AG04450 (cell line): Measurements from ENCODE around the gene HOXB7. TPM values are rescaled to one million over a fixed set of nuclear protein-coding genes. Genes with fewer than 3 reads are reported as not detected.

Source experiments
- CTCF ChIA-PET: fragments of 300-600, 350-600 bp; formaldehyde crosslinking; extraction: SDS; loops from one replicate; lab custom pipeline; 2022; ENCODE audit warnings: antibody characterized with exemption, inconsistent platforms; lab: Charles Lee
- POLR2A ChIA-PET: fragments of 350-600 bp; formaldehyde crosslinking; extraction: SDS; loops from one replicate; lab custom pipeline; 2021; ENCODE audit warnings: antibody characterized with exemption, inconsistent platforms; lab: Yijun Ruan, JAX
- DNase-seq: peaks from one replicate; pipeline ENCODE4 v3.0.0-alpha.2; 2011; ENCODE audit warnings: low read depth, low spot score
- H3K27ac ChIP-seq: one replicate; pipeline ENCODE4 v1.5.1; 2012; ENCODE audit warnings: low read depth, low read length, control low read depth
- H3K27me3 ChIP-seq: one replicate; pipeline ENCODE4 v1.6.0; 2012; ENCODE audit warnings: low read length; ENCODE audit not compliant: control insufficient read depth, insufficient read depth
- H3K4me3 ChIP-seq: 2 replicates; pipeline ENCODE4 v1.5.1; 2011; ENCODE audit warnings: mild to moderate bottlenecking, low read depth, low read length, control low read depth
- H3K9me3 ChIP-seq: 2 replicates; pipeline ENCODE4 v1.5.1; 2012; ENCODE audit warnings: low read length; ENCODE audit not compliant: control insufficient read depth, insufficient read depth
- polyA plus RNA-seq: library from polyadenylated mRNA; depleted of rRNA; stranded (reverse); fragments of >200 nt; gene quantifications from 2 replicates; pipeline ENCODE4 v1.2.3, GENCODE V29; 2011
- TF ChIP-seq, protein P1 (sequence below): IDR thresholded peaks from 2 replicates; pipeline ENCODE4 v1.5.1; 2011; ENCODE audit warnings: low read depth, low read length, control low read depth, inconsistent platforms

HOXB7 gene
- polyA plus RNA-seq, 1 experiment = 11.3 TPM

GRCh38 chr17:48632579-48633265, 21.9 kb upstream of the HOXB7 start:
- no peak overlapping the region for H3K27ac ChIP-seq
- peaks cover 13% of the 10 kb centered on the region; the same call in 1 of the 2 replicates for H3K9me3 ChIP-seq
- TF ChIP-seq, protein P1, sequence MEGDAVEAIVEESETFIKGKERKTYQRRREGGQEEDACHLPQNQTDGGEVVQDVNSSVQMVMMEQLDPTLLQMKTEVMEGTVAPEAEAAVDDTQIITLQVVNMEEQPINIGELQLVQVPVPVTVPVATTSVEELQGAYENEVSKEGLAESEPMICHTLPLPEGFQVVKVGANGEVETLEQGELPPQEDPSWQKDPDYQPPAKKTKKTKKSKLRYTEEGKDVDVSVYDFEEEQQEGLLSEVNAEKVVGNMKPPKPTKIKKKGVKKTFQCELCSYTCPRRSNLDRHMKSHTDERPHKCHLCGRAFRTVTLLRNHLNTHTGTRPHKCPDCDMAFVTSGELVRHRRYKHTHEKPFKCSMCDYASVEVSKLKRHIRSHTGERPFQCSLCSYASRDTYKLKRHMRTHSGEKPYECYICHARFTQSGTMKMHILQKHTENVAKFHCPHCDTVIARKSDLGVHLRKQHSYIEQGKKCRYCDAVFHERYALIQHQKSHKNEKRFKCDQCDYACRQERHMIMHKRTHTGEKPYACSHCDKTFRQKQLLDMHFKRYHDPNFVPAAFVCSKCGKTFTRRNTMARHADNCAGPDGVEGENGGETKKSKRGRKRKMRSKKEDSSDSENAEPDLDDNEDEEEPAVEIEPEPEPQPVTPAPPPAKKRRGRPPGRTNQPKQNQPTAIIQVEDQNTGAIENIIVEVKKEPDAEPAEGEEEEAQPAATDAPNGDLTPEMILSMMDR = no peak
- no peak overlapping the region for H3K4me3 ChIP-seq
- DNase-seq = no peak
- peaks cover 98% of the 10 kb centered on the region for H3K27me3 ChIP-seq
- ChIA-PET POLR2A (interaction anchor here (0.7 kb wide), 1 partner anchor 77 kb away, joined by 3 read pairs; no protein-coding TSS in a partner anchor), CTCF (interaction anchor here (0.6 to 1.6 kb wide), 3 partner anchors 111 to 324 kb away, joined by 3 to 4 read pairs (median 4); no protein-coding TSS in a partner anchor)

GRCh38 chr17:48631693-48632578, 21.1 kb upstream of the HOXB7 start:
- Histone ChIP-seq H3K27ac (no peak overlapping the region), H3K4me3 (no peak overlapping the region), H3K9me3 (peaks cover 13% of the 10 kb centered on the region; the same call in 1 of the 2 replicates), H3K27me3 (peaks cover 98% of the 10 kb centered on the region)
- ChIA-PET POLR2A (no interaction called here), CTCF (interaction anchor here (0.6 to 1.6 kb wide), 3 partner anchors 110 to 324 kb away, joined by 3 to 4 read pairs (median 4); no protein-coding TSS in a partner anchor)
- TF ChIP-seq, protein P1 = no peak
- no peak for DNase-seq

DNA sequence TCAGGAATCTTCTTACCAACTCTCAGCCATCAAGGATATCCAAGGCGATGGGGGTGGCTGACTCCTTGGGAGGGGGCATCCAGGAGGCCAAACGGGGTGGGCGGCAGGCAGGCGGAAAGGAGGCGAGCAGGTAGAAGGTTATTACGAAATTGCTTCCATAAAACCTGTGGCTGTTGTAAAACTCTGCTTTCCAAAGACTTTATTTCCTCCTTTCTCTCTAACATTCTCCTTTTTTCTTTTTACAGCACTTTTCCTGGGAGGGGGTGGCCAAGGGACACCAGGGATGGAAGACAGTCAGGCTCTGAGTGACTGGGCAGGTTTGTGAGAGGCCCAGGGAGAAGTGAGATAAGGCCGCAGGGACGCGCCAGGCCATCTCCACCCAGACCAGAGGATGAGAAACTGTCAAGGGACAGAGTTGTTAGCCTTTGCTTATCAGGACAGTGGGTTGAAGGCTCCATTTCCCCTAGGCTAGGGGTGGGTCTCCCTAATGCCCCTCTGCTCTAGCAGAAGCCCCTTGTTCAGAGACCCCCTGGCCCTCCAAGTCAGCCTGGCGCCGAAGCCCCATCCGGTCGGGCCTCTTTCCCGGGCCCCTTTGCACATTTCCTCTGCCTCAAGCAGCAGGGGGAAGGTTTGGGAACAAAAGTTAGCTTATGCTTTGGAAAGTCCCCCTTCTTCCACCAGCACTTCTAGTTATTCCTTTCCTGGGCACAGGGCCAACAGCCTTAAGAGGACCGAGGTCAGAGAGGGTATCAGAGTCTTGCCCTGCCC, 20.3 kb upstream of the HOXB7 start:
- TF ChIP-seq, protein P1 = no peak
- H3K4me3 ChIP-seq = no peak overlapping the region
- H3K9me3 ChIP-seq = peaks cover 13% of the 10 kb centered on the region; the same call in 1 of the 2 replicates
- peaks cover 98% of the 10 kb centered on the region for H3K27me3 ChIP-seq
- ChIA-PET POLR2A (no interaction called here), CTCF (no interaction called here)
- no peak overlapping the region for H3K27ac ChIP-seq
- no peak for DNase-seq

DNA sequence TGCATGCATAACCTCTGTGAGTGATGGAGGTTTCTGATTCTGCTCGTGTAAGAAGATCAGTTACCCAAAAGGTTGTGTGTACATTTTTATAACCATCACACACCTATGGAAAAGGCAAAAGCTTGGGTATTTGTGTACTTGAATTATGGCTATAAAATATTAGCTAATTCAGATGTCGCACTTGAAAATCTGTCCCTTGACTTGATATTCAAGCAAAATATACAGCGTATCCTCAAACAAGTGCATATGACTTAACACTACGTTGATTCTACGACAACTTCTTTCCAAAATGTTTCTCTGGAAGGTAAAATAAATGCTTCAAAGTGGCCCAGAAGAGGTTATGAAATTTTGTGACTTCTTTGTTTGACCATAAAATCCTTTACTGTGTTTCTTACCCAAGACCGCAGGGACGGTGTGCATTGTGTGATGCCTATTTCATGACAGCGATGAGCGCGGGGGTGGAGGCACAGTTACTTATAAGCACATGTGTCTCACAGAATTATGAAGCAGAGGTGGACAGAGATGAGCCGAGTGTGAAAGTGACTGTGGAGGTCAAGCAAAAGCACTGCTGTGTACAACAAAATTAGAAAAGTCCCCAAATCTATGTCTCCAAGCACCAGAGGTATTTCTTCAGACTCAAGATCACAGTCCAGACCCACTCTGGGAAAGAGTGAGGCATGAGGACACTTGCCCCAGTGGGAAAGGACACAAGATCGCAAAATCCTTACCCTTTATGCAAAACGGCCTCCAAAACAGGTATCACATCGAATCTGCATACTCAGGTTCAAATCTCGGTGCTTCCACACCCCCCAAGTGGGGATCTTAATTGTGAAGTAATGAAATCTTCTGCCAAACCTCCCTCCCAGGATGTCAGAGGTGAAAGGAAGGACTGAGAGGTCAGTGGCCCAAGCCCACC, 19.4 kb upstream of the HOXB7 start:
- DNase-seq = no peak
- TF ChIP-seq, protein P1 = no peak
- ChIA-PET CTCF (interaction anchor here (2.1 kb wide), 1 partner anchor 322 kb away, joined by 7 read pairs; no protein-coding TSS in a partner anchor), POLR2A (no interaction called here)
- Histone ChIP-seq H3K9me3 (peaks cover 13% of the 10 kb centered on the region; the same call in 1 of the 2 replicates), H3K27me3 (peaks cover 98% of the 10 kb centered on the region), H3K27ac (no peak overlapping the region), H3K4me3 (no peak overlapping the region)
